ENCODE results near the gene DENND4C.
A peak's percentile ranks its signal among the peaks of the same experiment; 100 is the strongest.
"Not testable (repeated sequence)": the region's sequence is repeated elsewhere in the genome, so short reads cannot be mapped to it uniquely, and the experiment has no call there.

Gene DENND4C

DNA sequence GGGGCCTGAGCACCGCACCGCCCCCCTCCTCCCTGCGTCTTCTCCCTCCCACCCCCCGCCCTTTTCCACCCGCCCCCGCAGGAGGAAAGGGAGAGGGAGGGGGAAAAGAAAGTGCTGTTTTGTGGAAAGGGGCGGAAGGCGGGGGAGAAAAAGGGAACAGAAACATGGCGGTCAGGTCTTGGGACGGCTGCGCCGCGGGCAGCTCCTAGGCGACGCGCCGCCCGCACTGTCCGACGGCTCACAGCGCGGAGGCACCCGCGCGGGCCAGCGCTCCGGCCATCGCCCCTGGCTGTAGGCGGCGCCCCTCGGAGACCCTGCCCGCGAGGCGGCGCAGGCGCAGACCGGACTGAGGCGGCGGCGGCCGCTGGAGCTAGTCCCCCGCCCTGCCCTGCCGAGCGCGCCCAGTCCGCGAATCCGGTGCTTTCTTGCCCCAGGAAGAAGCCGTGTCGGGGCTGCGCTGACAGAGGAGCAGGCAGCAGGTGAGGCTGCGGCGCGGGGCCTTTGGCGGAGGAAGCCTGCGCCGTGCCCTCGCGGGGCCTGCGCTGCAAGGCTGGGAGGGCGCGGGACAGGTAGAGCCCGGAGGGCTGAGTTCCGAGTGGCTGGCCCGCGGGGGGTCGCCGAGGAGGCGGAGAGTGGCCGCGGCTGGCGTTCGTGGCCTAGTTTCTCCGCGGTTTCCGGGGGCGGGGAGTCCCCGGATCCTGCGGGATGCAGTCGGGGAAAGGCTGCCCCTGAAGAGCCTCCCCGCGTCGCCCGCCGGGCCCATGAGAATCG lies at the start of gene DENND4C:
Gene DENND4C (plus strand): TSS at position 339 of the 771 bp plus-strand sequence. CDS start 45,482 bp downstream, outside the sequence.
- peak; percentile 81 for DNase-seq

DNA sequence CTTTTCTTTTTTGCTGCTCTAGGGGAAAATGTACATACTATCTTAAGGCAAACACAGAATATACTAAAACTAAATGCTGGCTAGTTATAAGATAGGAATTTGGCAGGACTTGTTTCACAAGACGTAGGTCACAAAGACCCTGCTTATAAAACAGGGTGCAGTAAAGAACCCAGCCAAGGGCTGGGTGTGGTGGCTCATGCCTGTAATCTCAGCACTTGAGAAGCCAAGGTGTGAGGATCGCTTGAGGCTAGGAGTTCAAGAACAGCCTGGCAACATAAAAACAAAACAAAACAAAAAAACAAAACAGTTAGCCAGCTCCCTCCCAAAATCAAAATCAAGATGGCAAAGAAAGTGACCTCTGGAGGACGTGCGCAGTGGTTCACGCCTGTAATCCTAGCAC lies 49.5 kb upstream of the DENND4C start:
- no peak for DNase-seq

DNA sequence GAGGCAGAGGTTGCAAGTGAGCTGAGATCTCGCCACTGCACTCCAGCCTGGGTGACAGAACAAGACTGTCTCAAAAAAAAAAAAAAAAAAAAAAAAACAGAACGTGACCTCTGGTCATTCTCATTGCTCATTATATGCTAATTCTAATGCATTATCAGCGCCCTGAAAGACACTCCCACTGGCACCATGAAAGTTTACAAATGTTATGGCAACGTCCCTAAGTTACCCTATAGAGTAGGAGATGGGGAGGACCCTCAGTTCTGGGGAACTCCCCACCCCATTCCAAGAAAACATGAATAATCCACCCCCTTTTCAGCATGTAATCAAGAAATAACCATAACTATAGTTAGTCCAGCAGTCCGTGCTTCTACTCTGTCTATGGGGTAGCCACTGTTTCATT lies 48.9 kb upstream of the DENND4C start:
- no peak for DNase-seq

DNA sequence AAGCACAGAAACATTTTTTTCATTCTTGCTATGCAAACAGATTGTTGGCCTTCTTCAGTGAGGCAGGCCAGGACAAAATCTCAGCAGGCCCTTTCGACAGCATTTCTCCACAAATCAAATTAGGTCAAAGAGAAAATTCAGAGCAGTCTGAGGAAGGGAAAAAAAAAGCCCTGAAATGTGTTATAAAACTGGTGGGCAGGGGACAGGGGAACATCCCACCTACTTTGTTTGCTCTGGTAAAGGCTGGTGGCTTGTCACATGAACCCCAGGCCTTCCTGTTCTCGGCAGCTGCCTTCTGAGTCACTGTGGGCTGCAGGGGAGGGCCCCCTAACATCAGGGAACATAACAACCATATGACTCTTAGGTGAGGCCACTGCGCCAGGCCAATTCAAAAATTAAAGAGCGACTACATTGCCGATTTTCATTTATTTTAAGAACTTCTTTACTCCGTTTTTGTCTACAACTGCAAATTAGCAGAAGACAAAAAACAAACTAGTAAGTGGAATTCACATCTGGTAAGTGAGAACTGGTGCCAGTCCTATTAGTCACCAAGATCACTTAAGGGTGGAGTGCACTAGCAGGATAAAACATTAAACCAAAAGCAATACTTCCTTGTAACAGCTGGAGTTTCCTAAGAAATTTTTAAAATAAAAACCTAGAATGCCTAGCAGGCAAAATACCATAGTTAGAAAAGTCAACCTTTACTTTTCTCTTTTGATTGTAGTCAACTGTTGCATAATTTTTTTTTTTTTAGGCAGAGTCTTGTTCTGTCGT lies 46.2 kb upstream of the DENND4C start:
- DNase-seq: no peak

DNA sequence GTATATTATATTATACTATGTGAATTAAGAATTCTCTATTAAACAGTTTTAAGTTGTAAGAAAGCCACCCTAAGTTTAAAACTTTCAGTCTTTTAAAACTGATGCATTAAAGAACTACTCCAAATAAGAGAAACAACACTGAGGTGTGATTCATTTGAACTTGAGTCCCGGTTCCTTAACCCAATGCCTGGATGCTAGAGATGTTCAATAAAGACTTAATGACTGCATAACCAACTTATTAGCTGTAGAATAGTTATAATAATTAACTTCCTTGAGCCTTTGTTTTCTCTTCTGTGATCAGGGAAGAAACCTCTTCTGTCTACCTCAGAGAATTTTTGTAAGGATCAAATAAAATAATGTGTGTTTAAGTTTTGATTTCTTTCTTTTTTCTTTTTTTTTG lies 45.3 kb upstream of the DENND4C start:
- DNase-seq: no peak

DNA sequence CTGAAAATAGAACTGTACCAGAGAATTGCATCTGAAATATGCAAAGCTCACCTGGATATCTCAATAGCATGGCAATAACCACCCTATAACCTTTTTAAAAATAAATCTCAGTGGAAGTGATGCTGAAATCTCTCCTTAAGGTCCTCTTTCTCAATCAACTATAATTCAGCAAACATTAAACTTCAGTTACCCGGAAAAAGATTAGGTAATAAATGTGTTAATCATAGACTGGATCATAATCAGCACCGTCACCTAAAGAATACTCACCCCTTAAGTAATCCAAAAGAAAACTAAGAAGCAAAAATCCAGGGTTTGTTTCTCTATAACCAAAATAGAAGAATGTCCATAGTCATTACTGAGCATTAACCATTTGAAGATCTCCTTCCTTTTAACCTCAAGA lies 44.3 kb upstream of the DENND4C start:
- no peak for DNase-seq

DNA sequence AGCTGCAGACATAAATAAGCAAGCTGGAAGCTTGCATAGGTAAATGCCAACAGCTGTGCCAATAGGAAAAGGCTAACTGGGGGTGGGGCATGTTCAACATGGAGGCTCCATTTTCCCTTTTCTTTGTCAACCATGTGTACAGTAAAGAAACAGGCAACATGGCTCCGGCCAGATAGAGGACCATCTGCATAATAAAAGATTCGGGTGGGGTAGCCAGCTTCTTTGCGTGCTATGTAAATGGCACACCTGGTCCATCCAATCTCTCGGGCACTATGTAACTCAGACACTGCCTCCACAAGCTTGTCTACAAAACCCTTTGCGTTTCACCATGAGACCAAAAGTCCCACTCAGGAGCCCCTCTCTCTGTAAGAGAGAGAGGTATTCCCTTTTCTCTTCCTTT lies 41.7 kb upstream of the DENND4C start:
- no peak for DNase-seq

DNA sequence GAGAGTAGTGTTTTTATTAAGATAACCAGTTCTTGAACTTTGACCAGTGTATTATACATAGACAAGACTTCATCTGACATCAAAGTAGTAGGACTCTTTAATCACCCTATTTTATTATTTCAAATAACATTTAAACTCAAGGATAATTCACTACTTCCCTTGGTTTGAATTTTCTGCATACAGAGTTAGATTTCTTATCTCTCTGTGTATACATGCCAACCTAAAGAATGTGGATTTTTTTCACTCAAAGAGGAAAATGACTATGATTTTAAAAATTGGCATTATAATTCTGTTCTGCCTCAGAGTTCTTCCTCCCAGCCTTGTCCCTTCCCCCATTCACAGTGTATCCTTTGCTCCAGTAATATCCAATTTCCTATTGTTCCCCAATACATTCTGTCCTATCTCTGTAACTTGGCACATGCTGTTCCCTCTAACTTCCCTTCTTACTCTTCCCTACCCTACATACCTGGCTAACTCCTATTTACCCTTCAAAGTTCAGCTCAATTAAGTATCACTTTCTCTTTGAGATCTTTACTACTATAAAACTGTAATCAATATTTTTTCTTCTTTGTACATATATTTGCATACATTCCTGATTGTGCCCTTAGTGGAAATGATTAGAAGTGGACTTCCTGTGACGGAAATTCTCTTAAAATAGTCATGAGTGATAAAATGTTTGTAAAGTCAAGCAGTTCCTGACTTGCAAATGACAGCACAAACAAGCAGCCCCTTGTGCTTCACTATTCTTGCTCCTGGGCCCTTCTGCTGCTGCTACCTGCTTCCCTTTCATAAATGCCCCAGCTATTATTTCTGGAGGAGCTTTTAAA lies 38.1 kb upstream of the DENND4C start:
- no peak for DNase-seq

DNA sequence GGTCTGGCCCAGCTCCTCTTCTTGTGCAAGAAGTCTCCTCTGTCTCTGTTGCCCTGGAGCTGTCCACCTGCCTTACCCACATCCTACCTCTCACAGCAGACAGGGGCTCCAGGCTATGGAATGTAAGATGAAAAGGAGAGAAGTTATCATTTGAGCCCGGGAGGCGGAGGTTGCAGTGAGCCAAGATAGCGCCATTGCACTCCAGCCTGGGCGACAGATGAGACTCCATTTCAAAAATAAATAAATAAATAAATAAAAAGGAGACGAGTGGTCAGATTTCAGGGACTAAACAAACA lies 37.5 kb upstream of the DENND4C start:
- DNase-seq: no peak

DNA sequence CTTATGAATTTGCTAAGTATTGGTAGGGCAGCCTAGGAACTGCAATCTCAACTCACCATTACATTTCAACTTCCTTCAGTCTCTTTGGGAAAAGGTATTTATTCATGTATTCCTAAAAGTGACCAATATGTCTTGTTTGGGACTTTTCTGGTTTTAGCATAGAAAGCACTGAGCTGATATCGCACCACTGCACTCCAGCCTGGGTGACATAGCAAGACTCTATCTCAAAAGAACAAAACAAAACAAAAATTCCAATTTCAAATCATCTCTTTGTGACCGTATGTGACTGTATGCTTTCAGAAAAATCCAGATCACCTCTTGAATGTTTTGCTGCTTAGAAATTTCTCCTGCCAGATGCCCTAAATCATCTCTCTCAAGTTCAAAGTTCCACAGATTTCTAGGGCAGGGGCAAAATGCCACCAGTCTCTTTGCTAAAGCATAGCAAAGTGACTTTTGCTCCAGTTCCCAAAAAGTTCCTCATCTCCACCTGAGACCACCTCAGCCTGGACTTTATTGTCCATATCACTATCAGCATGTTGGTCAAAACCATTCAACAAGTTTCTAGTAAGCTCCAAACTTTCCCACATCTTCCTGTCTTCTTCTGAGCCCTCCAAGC lies 37.0 kb upstream of the DENND4C start:
- DNase-seq: not testable (repeated sequence)

DNA sequence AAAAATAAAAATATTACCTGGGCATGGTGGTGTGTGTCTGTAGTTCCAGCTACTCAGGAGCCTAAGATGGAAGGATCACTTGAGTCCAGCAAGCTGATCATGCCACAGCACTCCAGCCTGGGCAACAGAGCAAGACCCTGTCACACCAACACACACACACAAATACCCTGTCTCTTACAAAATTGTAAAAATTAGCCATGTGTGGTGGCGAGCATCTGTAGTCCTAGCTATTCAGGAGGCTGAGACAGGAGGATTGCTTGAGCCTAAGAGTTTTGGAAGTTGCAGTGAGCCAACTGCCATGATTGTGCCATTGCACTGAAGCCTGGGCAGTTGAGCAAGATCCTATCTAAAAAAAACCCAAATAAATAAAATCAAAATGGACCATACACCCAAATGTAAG lies 32.1 kb upstream of the DENND4C start:
- DNase-seq: no peak

DNA sequence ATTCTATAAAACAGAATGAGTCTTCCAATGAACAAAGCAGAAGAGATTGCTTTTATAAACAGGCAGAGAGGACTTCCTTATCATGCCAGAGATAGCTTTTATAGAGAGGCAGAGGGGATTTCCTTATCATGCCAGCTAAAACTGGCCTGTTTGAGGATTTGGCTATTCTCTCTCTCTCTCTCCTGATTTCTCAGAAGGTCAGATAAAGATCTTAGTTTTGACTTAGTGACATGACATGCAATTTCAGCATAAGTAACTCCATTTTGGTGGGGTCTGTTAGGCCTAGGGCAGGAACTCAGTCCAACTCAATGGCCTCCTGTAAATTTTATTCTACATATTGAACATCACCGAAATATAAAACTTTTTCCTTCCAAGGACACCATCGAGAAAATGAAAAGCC lies 31.5 kb upstream of the DENND4C start:
- DNase-seq: no peak

DNA sequence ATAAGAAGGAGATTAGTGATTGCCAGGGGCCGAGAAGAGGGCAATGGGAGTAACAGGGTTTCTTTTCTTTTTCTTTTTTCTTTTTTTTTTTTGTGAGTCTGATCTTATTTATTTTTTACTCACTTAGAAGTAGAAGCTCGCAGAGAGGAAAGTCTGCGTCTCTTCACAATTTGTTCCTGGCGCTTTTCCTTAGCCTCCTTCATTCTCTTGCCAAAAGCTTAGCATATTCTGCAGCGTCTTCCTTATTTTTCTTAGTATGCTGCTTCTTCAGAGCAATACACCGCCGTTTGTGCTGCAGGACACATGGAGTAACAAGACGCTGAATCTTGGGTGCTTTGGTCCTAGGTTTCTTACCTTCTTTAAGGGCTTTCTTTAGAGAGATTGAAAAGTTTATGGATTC lies 30.3 kb upstream of the DENND4C start:
- DNase-seq: no peak

DNA sequence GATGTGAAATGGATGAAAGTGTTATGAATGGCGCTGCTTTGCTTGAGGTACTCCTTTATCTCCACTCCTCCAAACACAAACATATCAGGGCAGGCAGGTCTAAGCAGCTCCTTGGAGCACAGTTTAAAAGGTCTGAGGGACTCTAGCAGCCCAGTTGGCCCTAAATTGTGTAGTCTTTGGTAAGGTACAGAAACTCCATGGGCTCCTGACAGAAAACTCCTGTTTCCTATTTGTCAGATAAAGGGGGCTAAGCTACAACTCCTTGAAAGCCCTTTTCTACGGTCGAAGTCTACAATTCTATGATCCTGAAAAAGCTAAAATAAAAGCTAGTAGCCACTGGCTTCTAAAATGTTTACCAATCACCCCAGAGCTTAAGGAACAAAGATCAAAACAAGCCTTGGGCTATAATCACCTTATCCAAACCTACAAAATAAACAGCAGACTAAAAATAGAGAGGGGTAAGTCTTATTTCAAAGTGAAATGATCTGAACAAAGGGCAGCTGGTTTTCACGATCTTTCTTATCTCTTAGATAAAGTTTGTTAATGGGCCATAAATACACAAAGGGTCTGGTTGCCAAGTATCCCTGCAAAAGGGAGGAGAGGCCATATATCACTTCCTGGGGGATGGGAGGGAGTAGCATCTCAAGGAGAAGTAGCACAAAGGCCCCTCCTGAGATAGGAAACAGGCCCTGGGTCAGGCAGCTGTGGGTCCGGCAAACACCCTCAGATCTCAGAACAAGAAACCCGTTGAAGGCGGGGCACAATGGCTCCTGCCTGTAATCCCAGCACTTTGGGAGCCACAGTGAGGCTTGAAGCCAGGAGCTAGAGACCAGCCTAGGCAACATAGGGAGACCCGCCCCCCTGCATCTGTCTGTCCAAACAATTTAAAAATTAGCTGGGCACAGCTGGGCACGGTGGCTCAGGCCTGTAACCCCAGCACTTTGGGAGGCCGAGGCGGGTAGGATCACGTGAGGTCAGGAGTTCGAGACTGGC lies 28.3 kb upstream of the DENND4C start:
- DNase-seq: no peak

DNA sequence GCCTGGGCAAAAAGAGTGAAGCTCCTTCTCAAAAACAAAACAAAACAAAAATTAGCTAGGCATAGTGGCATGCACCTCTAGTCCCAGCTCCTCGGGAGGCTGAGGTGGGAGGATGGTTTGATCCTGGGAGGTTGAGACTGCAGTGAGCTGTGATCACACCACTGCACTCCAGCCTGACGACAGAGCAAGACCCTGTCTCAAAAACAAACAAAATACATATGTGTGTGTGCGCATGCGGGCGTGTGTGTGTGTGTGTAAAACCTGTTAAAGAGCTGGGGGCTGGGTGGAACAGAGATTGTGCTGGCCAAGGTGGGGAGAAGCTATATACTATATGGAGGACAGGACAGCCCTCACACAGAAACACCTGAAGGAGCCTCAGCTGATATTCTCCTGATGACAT lies 27.4 kb upstream of the DENND4C start:
- DNase-seq: no peak

DNA sequence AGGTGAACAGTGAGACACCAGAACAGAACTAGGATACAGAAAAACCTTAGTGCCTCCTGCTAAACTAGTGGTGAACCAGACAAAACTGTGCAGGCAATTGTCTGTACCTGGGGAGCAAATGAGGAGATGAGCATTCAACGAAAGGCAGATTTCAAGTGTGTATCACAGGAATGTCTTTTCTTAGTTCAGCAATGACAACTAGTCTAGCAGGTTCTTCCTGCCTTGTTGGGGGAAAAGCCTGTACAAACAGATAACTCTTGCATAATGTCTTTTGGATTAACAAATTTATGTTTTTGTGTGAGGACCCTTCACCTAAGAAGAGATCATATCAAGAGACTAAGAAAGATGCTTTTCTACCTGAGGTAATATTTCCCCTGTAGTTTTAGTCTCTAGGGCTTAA lies 21.8 kb upstream of the DENND4C start:
- no peak for DNase-seq

DNA sequence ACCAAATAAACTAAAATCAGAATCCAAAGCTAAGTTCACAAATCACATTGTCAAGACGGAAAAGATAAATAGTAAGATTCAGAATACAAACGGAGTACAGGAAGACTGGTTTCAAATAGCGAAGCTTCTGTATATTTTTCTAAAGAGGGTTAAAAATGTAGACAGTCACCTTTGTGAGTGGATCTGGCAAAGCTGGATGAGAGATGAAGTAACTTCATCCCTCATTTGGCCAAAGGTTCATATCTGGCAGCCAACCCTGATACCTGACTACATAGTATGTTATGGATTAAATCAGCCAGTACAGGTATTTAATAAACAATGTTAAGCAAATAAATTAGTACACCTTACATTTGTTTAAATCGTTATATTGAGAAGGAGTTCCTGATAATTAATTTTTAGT lies 21.3 kb upstream of the DENND4C start:
- no peak for DNase-seq

DNA sequence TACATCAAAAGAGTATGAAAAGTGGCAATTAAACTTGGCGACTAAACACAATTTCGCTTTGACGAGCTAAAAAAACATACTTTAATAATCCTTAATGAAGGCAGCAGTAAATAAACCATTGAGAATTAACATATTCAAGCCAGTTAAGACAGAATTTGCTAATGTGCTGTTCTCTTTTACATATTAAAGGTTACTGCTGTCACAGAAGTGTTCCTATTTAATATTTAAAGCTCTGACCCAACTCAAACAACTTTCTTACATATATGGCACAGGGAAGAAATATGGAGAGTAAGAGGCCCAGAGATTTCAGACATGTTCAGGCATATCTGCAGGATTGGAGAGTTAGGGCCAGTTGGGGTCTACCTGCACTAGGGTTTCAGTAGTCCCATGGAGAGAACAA lies 16.7 kb upstream of the DENND4C start:
- DNase-seq: no peak

DNA sequence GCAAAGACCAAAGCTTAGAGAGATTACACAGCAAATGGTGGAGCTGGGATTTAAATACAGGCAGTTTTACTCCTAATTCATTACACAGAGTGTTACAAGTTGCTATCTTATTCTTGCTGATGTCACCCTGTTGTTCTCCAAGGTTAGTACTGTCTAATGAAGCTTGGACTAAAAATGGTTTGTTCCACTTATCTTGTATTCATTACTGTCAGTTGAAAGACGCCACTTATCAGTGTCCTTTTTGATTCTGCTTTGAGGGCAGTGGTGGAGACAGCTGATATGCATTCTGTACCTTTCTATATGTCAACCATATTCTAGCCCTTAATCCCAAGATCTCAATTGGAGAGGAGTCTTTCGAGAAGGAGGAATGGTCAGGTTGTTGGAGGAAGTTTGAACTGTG lies 14.0 kb upstream of the DENND4C start:
- DNase-seq: no peak

DNA sequence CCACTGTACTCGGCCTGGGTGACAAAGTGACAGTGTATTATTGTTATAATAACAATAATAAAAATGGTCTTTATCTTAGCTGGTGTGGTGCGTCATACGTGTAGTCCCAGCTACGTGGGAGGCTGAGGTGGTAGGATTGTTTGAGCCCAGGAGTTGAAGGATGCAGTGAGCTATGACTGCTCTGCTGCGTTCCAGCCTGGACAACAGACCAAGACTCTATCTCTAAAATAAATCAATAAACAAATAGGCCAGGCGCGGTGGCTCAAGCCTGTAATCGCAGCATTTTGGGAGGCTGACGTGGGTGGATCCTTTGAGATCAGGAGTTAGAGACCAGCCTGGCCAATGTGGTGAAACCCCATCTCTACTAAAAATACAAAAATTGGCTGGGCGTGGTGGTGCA lies 9.2 kb upstream of the DENND4C start:
- no peak for DNase-seq

DNA sequence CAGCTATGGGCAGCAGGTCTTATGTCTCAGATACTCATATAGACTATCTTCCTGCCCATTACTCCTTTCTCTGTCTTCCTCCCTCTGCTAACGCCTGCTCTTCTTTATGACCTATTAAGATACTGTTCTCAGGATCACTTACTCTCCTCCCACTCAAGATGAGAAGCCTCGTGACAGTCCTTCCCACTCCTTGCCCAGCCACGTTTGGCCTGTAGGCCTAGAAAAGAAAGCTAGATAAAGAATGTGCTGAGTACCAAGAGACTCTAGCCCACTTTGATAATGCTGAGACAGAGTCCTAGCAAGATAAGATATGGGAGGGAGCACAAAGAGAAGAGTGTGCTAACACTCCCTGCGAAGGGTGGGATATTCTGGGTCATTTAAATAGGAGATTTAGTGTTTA lies 6.8 kb upstream of the DENND4C start:
- DNase-seq: no peak

DNA sequence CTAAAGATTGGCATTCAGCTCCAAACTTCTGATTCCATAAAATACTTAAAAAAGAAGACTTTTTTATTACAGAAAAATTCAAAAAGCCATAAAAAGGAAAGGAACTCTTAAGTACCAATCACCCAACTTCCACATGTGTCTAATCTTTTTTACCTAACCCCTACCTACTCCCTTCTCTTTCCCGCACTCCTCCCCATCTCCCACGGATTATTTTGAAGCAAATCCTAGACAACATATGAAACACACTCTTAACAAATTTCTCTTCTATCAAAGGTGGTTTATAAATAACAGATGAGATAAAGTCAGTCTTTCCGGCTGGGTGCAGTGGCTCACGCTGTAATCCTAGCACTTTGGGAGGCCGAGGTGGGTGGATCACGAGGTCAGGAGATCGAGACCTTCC lies 5.9 kb upstream of the DENND4C start:
- no peak for DNase-seq
